GM23248 (cell line): ENCODE data around the gene ACSF2. TPM values are rescaled to one million over a fixed set of nuclear protein-coding genes. Genes with fewer than 3 reads are reported as not detected.
"Not testable (repeated sequence)": the region's sequence is repeated elsewhere in the genome, so short reads cannot be mapped to it uniquely, and the experiment has no call there.

ENCODE experiments used
- DNase-seq: peaks from one replicate; pipeline ENCODE4 v3.0.0-alpha.2; 2015
- H2AFZ ChIP-seq: fragments of 200-600 bp; sonication (generic); 2 replicates; pipeline ENCODE4 v1.6.1; 2016; ENCODE audit warnings: antibody characterized with exemption
- H3F3A ChIP-seq: fragments of 200-600 bp; sonication (generic); 2 replicates; pipeline ENCODE4 v1.6.1; 2016; ENCODE audit warnings: mild to moderate bottlenecking, antibody characterized with exemption, mixed run types; ENCODE audit not compliant: insufficient read depth
- H3K27ac ChIP-seq: fragments of 200-600 bp; sonication (generic); 2 replicates; pipeline ENCODE4 v1.5.1; 2016; ENCODE audit warnings: mild to moderate bottlenecking
- H3K27me3 ChIP-seq: fragments of 200-600 bp; sonication (generic); replicated peaks from 2 replicates; pipeline ENCODE4 v1.6.1; 2016; ENCODE audit warnings: mild to moderate bottlenecking; ENCODE audit not compliant: insufficient read depth
- H3K36me3 ChIP-seq: fragments of 200-600 bp; sonication (generic); 2 replicates; pipeline ENCODE4 v1.6.1; 2016; ENCODE audit warnings: low read depth, mild to moderate bottlenecking
- H3K4me1 ChIP-seq: fragments of 200-600 bp; sonication (generic); 2 replicates; pipeline ENCODE4 v1.6.1; 2016; ENCODE audit warnings: mild to moderate bottlenecking; ENCODE audit not compliant: insufficient read depth
- H3K4me2 ChIP-seq: fragments of 200-600 bp; sonication (generic); one replicate; pipeline ENCODE4 v1.6.1; 2016; ENCODE audit warnings: mild to moderate bottlenecking; ENCODE audit not compliant: unreplicated experiment
- H3K4me3 ChIP-seq: fragments of 200-600 bp; sonication (generic); 2 replicates; pipeline ENCODE4 v1.5.1; 2016; ENCODE audit warnings: mild to moderate bottlenecking
- H3K79me2 ChIP-seq: fragments of 200-600 bp; sonication (generic); 2 replicates; pipeline ENCODE4 v1.6.1; 2016; ENCODE audit warnings: mild to moderate bottlenecking; ENCODE audit not compliant: insufficient read depth
- H3K9ac ChIP-seq: fragments of 200-600 bp; sonication (generic); 2 replicates; pipeline ENCODE4 v1.6.1; 2016; ENCODE audit warnings: mild to moderate bottlenecking
- H3K9me2 ChIP-seq: fragments of 200-600 bp; sonication (generic); 2 replicates; pipeline ENCODE4 v1.6.1; 2016; ENCODE audit warnings: mixed run types, mild to moderate bottlenecking, moderate library complexity; ENCODE audit not compliant: insufficient read depth
- H3K9me3 ChIP-seq: fragments of 200-600 bp; sonication (generic); one replicate; pipeline ENCODE4 v1.6.1; 2017; ENCODE audit warnings: low read depth
- H4K20me1 ChIP-seq: fragments of 200-600 bp; sonication (generic); 2 replicates; pipeline ENCODE4 v1.6.0; 2016; ENCODE audit not compliant: insufficient read depth
- EZH2 ChIP-seq: fragments of 200-600 bp; sonication (generic); IDR thresholded peaks from 2 replicates; pipeline ENCODE4 v1.6.1; 2018; ENCODE audit warnings: antibody characterized with exemption, mild to moderate bottlenecking; ENCODE audit not compliant: insufficient read depth, poor library complexity, severe bottlenecking
- EZH2phosphoT487 ChIP-seq: fragments of 200-600 bp; sonication (generic); IDR thresholded peaks from 2 replicates; pipeline ENCODE4 v1.6.1; 2018; ENCODE audit warnings: antibody characterized with exemption, moderate library complexity, mild to moderate bottlenecking, low read depth; ENCODE audit not compliant: insufficient read depth
- WGBS, 2 experiments: methylation state at CpG; one replicate each; pipeline ENCODE4 v1.1.6; 2015 to 2017; ENCODE audit warnings: low lambda C conversion rate in 2 of 2, low coverage in 1 of 2; ENCODE audit errors: missing lambda C conversion rate in 2 of 2; 5-methylcytosine and 5-hydroxymethylcytosine counted together
- in situ Hi-C: fragments of 300-500 bp; cut with MboI; formaldehyde crosslinking; loops from 2 replicates; pipeline ENCODE4 v1.15.0; 2020
- polyA plus RNA-seq: library from polyadenylated mRNA; unstranded; fragments of >200 nt; fragmentation: Nextera tagmentation; extraction: Ambion mirVana; gene quantifications from 2 replicates; pipeline ENCODE4 v1.2.1, GENCODE V29; 2016
- total RNA-seq: library from RNA; depleted of rRNA; stranded (reverse); fragments of >200 nt; shearing (Covaris generic); gene quantifications from 2 replicates; pipeline ENCODE4 v1.2.3, GENCODE V29; 2014

ACSF2 gene
- total and polyA plus RNA-seq, 2 experiments from 2014 or later, result 3.7 to 8.6 TPM

DNA sequence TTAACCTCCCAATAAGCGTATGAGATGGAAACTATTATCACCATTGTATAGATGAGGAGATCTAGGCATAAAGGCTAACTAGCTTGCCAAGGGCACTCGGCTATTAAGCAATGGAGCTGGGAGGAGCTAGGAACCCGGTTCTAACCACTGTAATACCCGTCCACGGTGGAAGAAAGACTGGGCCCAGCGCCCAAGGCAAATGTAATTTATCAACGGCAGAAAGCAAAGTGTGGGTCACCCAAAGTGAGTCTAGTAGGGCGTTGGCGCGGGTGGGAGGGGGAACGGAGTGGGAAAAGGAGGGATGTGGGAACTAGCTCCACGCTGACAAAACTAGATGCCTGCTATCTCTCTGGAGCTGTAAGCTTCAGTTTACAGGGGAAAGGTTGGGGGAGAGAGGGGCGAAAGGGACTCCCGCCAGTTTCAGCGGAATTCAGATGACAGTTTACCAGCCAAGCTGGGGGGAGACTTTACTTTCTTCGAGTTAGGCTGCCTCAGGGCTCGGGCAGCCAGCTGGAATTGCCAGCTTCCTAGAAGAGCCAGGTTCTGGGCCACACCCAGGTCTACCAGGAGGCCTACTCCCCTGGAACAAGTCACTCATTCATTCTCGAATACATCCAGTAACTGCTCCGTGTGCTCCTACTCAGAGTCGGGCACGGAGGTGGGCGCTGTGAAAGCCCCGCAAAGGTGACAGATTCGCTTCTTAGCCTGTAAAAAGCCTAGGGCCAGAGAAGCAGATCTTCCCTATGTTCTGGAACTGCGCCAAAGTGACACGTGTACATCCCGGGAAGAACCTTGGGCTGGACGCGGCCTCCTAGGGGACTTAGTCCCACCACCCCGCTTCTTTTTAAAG lies 29.5 kb upstream of the ACSF2 start:
- Histone ChIP-seq H3K4me2 (peak overlapping the region; percentile 96), H3K4me1 (peaks cover 18% of the 10 kb centered on the region), H3K36me3 (peaks cover 35% of the 10 kb centered on the region), H3K27ac (peak overlapping the region; percentile 96), H3K9me2 (no peaks in the 10 kb centered on the region), H3K4me3 (peak overlapping the region; percentile 96), H2AFZ (peak overlapping the region; percentile 85), H3K9ac (peak overlapping the region; percentile 100), H3K79me2 (peaks cover 58% of the 10 kb centered on the region), H3K27me3 (no peaks in the 10 kb centered on the region), H3F3A (0 out of 2 replicates have a peak, but pooled peaks cover 9% of the 10 kb centered on the region), H4K20me1 (peaks cover 7% of the 10 kb centered on the region; the same call in 1 of the 2 replicates), H3K9me3 (no peaks in the 10 kb centered on the region)
- WGBS, 2 experiments, result 1 to 3% methylated on average over 30 of the region's 30 CpGs
- in situ Hi-C loops, result no loop called here
- peak; percentile 90 for DNase-seq
- TF ChIP-seq EZH2phosphoT487 (no peak), EZH2 (no peak)

DNA sequence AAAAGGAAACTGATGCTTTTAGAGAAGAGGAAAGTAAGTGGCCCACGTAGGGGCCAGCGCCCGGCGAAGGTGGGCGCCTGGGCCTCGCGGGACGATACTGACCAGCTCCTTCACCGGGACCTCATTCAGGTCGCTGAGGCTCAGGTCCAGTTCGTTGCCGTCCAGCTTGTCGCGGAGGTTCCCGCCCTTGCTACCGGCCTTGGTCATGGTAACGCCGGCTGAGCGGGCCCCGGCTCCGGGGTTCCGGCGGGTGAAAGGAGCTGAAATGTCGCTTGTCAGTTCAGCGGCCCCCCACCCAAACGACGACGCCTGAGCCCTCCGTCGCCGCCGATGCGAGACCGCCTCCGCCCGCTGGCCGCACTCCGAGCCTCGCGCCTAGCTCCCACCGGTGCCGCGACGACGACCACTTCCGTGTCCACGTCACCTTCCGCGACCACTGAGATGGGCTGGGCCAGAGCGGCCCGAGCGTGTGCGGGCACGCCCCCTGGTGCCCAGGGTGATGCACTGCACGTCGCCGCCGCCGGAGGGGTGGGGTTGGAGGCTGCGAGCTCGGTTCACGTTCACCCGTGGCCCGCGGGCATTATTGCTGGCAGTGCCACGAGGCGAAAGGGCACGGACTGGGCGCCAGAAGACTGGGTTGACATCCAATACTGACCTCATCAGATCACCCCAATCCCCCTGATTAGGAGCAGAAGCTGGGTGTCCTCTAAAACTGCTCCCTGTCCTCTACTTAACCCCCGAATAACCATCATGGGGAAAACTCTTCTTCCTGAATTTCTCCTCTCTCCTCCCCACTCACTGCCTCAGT lies 28.7 kb upstream of the ACSF2 start, which contains the start of gene LRRC59:
Gene LRRC59, minus strand, starts transcription at position 413 of the 808 bp plus-strand sequence. Its CDS starts 206 bp downstream, at position 207.
- peaks cover 26% of the 10 kb centered on the region for H3K36me3 ChIP-seq

GRCh38 chr17:50397919-50398285 lies 28.1 kb upstream of the ACSF2 start:
- peak overlapping the region; percentile 85 for H2AFZ ChIP-seq
- H3K27ac ChIP-seq, result no peak overlapping the region
- no peaks in the 10 kb centered on the region for H3K9me3 ChIP-seq
- H3K27me3 ChIP-seq, result no peaks in the 10 kb centered on the region
- in situ Hi-C loops, result no loop called here
- H3F3A ChIP-seq, result 0 out of 2 replicates have a peak, but pooled peaks cover 9% of the 10 kb centered on the region
- no peaks in the 10 kb centered on the region for H3K9me2 ChIP-seq
- peaks cover 44% of the 10 kb centered on the region for H3K79me2 ChIP-seq
- WGBS, 2 experiments, result 36 to 41% methylated on average over 9 of the region's 9 CpGs
- DNase-seq, result no peak
- H3K4me2 ChIP-seq, result peak overlapping the region; percentile 50
- H3K9ac ChIP-seq, result peak overlapping the region; percentile 100
- TF ChIP-seq EZH2phosphoT487 (no peak), EZH2 (no peak)
- H3K36me3 ChIP-seq, result peaks cover 20% of the 10 kb centered on the region
- 0 out of 2 replicates have a peak overlapping the region, but pooled peaks have one; percentile 96 for H3K4me3 ChIP-seq
- peaks cover 18% of the 10 kb centered on the region for H3K4me1 ChIP-seq
- H4K20me1 ChIP-seq, result peaks cover 7% of the 10 kb centered on the region; the same call in 1 of the 2 replicates

More for the DNA sequence above, 28.7 kb upstream of the ACSF2 start, which contains the start of gene LRRC59:
- H3K9ac ChIP-seq, result peak within 1 kb of the TSS; percentile 100
- H3K4me2 ChIP-seq, result peak within 1 kb of the TSS; percentile 96
- peak within 1 kb of the TSS; percentile 96 for H3K27ac ChIP-seq
- no peaks in the 10 kb centered on the region for H3K27me3 ChIP-seq
- DNase-seq, result peak; percentile 92
- H3K9me3 ChIP-seq, result no peaks in the 10 kb centered on the region
- in situ Hi-C loops, result no loop called here
- H2AFZ ChIP-seq, result peak within 1 kb of the TSS; percentile 85
- peaks cover 18% of the 10 kb centered on the region for H3K4me1 ChIP-seq
- H3K9me2 ChIP-seq, result no peaks in the 10 kb centered on the region
- 0 out of 2 replicates have a peak, but pooled peaks cover 9% of the 10 kb centered on the region for H3F3A ChIP-seq
- WGBS, 2 experiments, result 1% methylated on average over 55 to 64 of the region's 70 CpGs
- H3K4me3 ChIP-seq, result peak within 1 kb of the TSS; percentile 96
- H3K79me2 ChIP-seq, result peaks cover 50% of the 10 kb centered on the region
- peaks cover 7% of the 10 kb centered on the region; the same call in 1 of the 2 replicates for H4K20me1 ChIP-seq
- TF ChIP-seq EZH2phosphoT487 (no peak), EZH2 (no peak)

GRCh38 chr17:50398672-50399071 lies 27.3 kb upstream of the ACSF2 start:
- DNase-seq, H3F3A ChIP-seq, H2AFZ ChIP-seq, H3K27me3 ChIP-seq, in situ Hi-C loops, H3K4me3 ChIP-seq, H4K20me1 ChIP-seq, H3K9me3 ChIP-seq, H3K9ac ChIP-seq, H3K9me2 ChIP-seq, H3K27ac ChIP-seq, H3K4me2 ChIP-seq: not testable (repeated sequence)
- Histone ChIP-seq H3K4me1 (peaks cover 18% of the 10 kb centered on the region), H3K36me3 (peaks cover 13% of the 10 kb centered on the region), H3K79me2 (peaks cover 37% of the 10 kb centered on the region)
- 69 to 78% methylated on average over 3 of the region's 3 CpGs for WGBS, 2 experiments

DNA sequence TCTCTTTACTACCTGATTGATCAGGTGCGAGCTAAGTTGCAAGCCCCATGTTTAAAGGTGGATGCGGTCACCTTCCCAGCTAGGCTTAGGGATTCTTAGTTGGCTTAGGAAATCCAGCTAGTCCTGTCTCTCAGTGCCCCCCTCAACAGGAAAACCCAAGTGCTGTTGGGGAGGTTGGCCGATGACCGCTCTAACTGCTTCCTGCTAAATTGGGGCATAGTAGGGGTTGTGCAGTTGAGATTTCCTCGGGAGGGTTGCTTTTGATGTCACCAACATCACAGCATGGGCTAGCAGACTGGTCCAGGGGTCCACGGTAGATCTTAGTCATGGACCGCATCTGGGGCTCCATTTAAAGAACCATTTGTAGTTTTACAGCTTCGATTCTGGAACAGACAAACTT lies 26.4 kb upstream of the ACSF2 start:
- H3K9me2 ChIP-seq, H3K36me3 ChIP-seq, H3K4me2 ChIP-seq, H3K9me3 ChIP-seq, H2AFZ ChIP-seq, H3F3A ChIP-seq, H3K27me3 ChIP-seq, H3K4me3 ChIP-seq, H4K20me1 ChIP-seq, DNase-seq, H3K27ac ChIP-seq, H3K9ac ChIP-seq, in situ Hi-C loops: not testable (repeated sequence)
- Histone ChIP-seq H3K4me1 (peaks cover 15% of the 10 kb centered on the region), H3K79me2 (peaks cover 27% of the 10 kb centered on the region)
- WGBS, 2 experiments, result 79 to 84% methylated on average over 8 of the region's 8 CpGs

- H3K9me3 ChIP-seq, H3K4me1 ChIP-seq, H3K27ac ChIP-seq, in situ Hi-C loops, DNase-seq, H3F3A ChIP-seq, H3K9me2 ChIP-seq, H3K4me3 ChIP-seq, H2AFZ ChIP-seq, H3K9ac ChIP-seq, H3K36me3 ChIP-seq, H3K79me2 ChIP-seq, H3K4me2 ChIP-seq, H3K27me3 ChIP-seq, H4K20me1 ChIP-seq: not testable (repeated sequence)
- 53 to 55% methylated on average over 4 of the region's 4 CpGs for WGBS, 2 experiments
Observed at GRCh38 chr17:50405351-50405750, 20.7 kb upstream of the ACSF2 start.
